ENCODE measurements around the gene BABAM2. TPM values are rescaled to one million over a fixed set of nuclear protein-coding genes. Genes with fewer than 3 reads are reported as not detected.
A peak's percentile ranks its signal among the peaks of the same experiment; 100 is the strongest.

BABAM2 gene
- total RNA-seq, 1 donor from 2014 or later = 28.5 TPM

- Mint-ChIP-seq H3K4me1 (ENCODE audit: low read depth, unreplicated experiment) (no peaks in the 10 kb centered on the region), H3K27ac (ENCODE audit: unreplicated experiment) (no peak overlapping the region), H3K9me3 (ENCODE audit: unreplicated experiment) (no peaks in the 10 kb centered on the region), H3K36me3 (ENCODE audit: low read depth, unreplicated experiment) (no peaks in the 10 kb centered on the region), H3K27me3 (ENCODE audit: low read depth, unreplicated experiment) (no peaks in the 10 kb centered on the region), H3K4me3 (ENCODE audit: unreplicated experiment) (no peak overlapping the region)
- Histone ChIP-seq H3K36me3 (ENCODE audit: insufficient read depth, low read length) (no peaks in the 10 kb centered on the region), H3K4me1 (ENCODE audit: insufficient read depth, low read length) (no peaks in the 10 kb centered on the region), H3K27ac (ENCODE audit: low read depth, low read length) (no peak overlapping the region), H3K79me2 (ENCODE audit: insufficient read depth, low read length) (no peaks in the 10 kb centered on the region), H3K27me3 (ENCODE audit: insufficient read depth, low read length) (no peaks in the 10 kb centered on the region), H3K4me3 (ENCODE audit: insufficient read depth, low read depth, low read length) (no peak overlapping the region), H3K4me2 (ENCODE audit: low read length) (no peak overlapping the region), H2AFZ (ENCODE audit: low read depth, low read length) (no peak overlapping the region), H4K20me1 (ENCODE audit: insufficient read depth, low read length) (no peaks in the 10 kb centered on the region), H3K9ac (ENCODE audit: low read length) (no peak overlapping the region), H3K9me3 (ENCODE audit: insufficient read depth, low read depth, low read length) (no peaks in the 10 kb centered on the region)
- FAIRE-seq (no peak), DNase-seq (ENCODE audit: low read depth) (no peak)
- TF ChIP-seq CTCF (IDR thresholded peaks at IDR 0.05; ENCODE audit: insufficient read depth, low read depth, low read length) = no peak
- no peak for TF ChIP-seq EZH2 (IDR thresholded peaks at IDR 0.05; ENCODE audit: insufficient read depth, low read length)
Measured at GRCh38 chr2:28058791-28059190, 168.3 kb downstream of the BABAM2 start.

- FAIRE-seq (no peak), DNase-seq (ENCODE audit: low read depth) (no peak)
- Mint-ChIP-seq H3K4me3 (ENCODE audit: unreplicated experiment) (no peak overlapping the region), H3K27me3 (ENCODE audit: low read depth, unreplicated experiment) (no peaks in the 10 kb centered on the region), H3K27ac (ENCODE audit: unreplicated experiment) (no peak overlapping the region), H3K4me1 (ENCODE audit: low read depth, unreplicated experiment) (no peaks in the 10 kb centered on the region), H3K36me3 (ENCODE audit: low read depth, unreplicated experiment) (no peaks in the 10 kb centered on the region), H3K9me3 (ENCODE audit: unreplicated experiment) (no peaks in the 10 kb centered on the region)
- H2AFZ ChIP-seq (ENCODE audit: low read depth, low read length) = no peak overlapping the region
- H3K4me3 ChIP-seq (ENCODE audit: insufficient read depth, low read depth, low read length) = no peak overlapping the region
- H3K36me3 ChIP-seq (ENCODE audit: insufficient read depth, low read length) = no peaks in the 10 kb centered on the region
- H3K4me2 ChIP-seq (ENCODE audit: low read length) = no peak overlapping the region
- no peaks in the 10 kb centered on the region for H4K20me1 ChIP-seq (ENCODE audit: insufficient read depth, low read length)
- no peaks in the 10 kb centered on the region for H3K79me2 ChIP-seq (ENCODE audit: insufficient read depth, low read length)
- H3K27me3 ChIP-seq (ENCODE audit: insufficient read depth, low read length) = no peaks in the 10 kb centered on the region
- TF ChIP-seq EZH2 (IDR thresholded peaks at IDR 0.05; ENCODE audit: insufficient read depth, low read length) = no peak
- no peak for TF ChIP-seq CTCF (IDR thresholded peaks at IDR 0.05; ENCODE audit: insufficient read depth, low read depth, low read length)
- H3K4me1 ChIP-seq (ENCODE audit: insufficient read depth, low read length) = no peaks in the 10 kb centered on the region
- H3K27ac ChIP-seq (ENCODE audit: low read depth, low read length) = no peak overlapping the region
- H3K9ac ChIP-seq (ENCODE audit: low read length) = no peak overlapping the region
- no peaks in the 10 kb centered on the region for H3K9me3 ChIP-seq (ENCODE audit: insufficient read depth, low read depth, low read length)
Measured at GRCh38 chr2:28062867-28063266, 172.3 kb downstream of the BABAM2 start.

- Mint-ChIP-seq H3K9me3 (ENCODE audit: unreplicated experiment) (no peaks in the 10 kb centered on the region), H3K36me3 (ENCODE audit: low read depth, unreplicated experiment) (no peaks in the 10 kb centered on the region), H3K27ac (ENCODE audit: unreplicated experiment) (no peak overlapping the region), H3K4me1 (ENCODE audit: low read depth, unreplicated experiment) (no peaks in the 10 kb centered on the region), H3K4me3 (ENCODE audit: unreplicated experiment) (no peak overlapping the region), H3K27me3 (ENCODE audit: low read depth, unreplicated experiment) (no peaks in the 10 kb centered on the region)
- H3K27ac ChIP-seq (ENCODE audit: low read depth, low read length) = no peak overlapping the region
- H3K27me3 ChIP-seq (ENCODE audit: insufficient read depth, low read length) = no peaks in the 10 kb centered on the region
- DNase-seq (ENCODE audit: low read depth) (peak; percentile 66), FAIRE-seq (peak; percentile 37)
- H2AFZ ChIP-seq (ENCODE audit: low read depth, low read length) = no peak overlapping the region
- no peak overlapping the region for H3K4me3 ChIP-seq (ENCODE audit: insufficient read depth, low read depth, low read length)
- H3K79me2 ChIP-seq (ENCODE audit: insufficient read depth, low read length) = no peaks in the 10 kb centered on the region
- H3K36me3 ChIP-seq (ENCODE audit: insufficient read depth, low read length) = no peaks in the 10 kb centered on the region
- no peaks in the 10 kb centered on the region for H4K20me1 ChIP-seq (ENCODE audit: insufficient read depth, low read length)
- no peaks in the 10 kb centered on the region for H3K4me1 ChIP-seq (ENCODE audit: insufficient read depth, low read length)
- TF ChIP-seq EZH2 (IDR thresholded peaks at IDR 0.05; ENCODE audit: insufficient read depth, low read length) (no peak), CTCF (IDR thresholded peaks at IDR 0.05; ENCODE audit: insufficient read depth, low read depth, low read length) (no peak)
- no peak overlapping the region for H3K4me2 ChIP-seq (ENCODE audit: low read length)
- no peak overlapping the region for H3K9ac ChIP-seq (ENCODE audit: low read length)
- no peaks in the 10 kb centered on the region for H3K9me3 ChIP-seq (ENCODE audit: insufficient read depth, low read depth, low read length)
Measured at GRCh38 chr2:28063492-28063962, 173.0 kb downstream of the BABAM2 start.
